Epithelial cell of prostate (primary cell): ENCODE measurements around the gene DPY19L2.
"Not testable (repeated sequence)": the region's sequence is repeated elsewhere in the genome, so short reads cannot be mapped to it uniquely, and the experiment has no call there.

Experiments
- DNase-seq: peaks from one replicate; pipeline ENCODE4 v3.0.0-alpha.2; 2011; ENCODE audit warnings: low read depth, low spot score
- H3K27ac ChIP-seq: fragments of 450-650 bp; 2 replicates; pipeline ENCODE4 v1.5.1; 2017; ENCODE audit warnings: mild to moderate bottlenecking

DPY19L2 gene

DNA sequence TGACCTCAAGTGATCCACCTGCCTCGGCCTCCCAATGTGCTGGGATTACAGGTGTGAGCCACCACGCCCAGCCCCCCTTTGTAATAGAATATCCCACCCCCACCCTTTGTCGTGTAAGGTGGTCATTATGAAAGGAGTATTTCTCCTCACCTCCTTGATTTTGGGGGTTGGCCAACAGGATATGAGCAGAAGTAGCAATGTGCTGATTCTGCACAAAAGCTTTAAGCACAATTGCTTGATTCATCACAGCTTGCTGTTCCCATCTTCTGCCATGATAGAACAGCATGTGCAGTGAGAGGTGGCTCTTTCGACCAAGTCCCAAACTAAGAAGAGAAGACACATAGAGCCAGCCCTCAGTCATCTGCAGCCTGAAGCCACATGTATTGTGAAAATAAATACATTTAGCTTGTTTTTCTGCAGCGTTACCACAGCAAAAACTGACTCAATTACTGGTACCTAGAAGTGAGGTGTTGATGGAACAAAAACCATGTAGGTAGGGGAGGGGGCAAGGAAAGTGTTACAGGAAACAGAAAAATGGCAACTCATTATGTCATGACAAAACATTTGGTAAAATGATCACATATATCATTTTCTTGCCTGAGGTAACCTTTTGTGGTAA is 122.9 kb downstream of the DPY19L2 start:
- DNase-seq, H3K27ac ChIP-seq: not testable (repeated sequence)

DNA sequence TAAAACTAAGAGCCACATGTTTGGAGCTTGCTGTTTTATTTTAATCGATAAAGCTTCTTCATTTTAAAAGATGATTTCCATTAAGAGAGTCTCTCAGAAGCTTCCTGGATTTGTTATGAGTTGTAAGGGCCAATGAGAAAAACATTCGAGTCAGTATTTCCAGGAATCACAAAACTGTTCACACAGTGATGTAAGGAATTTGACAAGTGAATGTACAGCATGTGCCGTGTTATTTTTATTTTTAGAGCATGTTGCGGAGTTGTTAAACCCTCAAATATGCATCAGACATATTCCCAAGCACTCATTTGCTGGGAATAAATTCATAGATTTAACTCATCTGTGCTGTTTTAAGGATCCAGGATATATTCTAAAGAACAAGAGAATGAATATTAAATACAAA is 129.6 kb downstream of the DPY19L2 start:
- DNase-seq, H3K27ac ChIP-seq: not testable (repeated sequence)

DNA sequence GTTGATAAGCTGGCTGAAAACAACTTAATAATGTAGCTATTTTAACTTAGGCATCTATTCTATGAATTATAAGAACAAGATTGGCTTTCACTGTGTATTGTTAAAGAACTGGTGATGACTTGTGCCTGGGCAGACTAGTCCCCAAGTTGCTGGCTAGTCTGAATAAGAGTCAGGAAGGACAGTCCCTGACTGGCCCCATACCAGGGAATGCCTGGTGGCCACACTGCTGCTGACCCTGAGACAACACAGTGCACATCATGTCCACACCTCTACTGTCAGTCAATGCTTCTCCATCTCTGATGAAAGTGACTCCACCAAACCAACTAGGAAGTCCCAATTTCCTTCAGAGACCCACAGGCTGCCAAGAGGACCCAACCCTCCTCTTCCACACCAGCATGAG is 130.5 kb downstream of the DPY19L2 start:
- not testable (repeated sequence) for H3K27ac ChIP-seq, DNase-seq

DNA sequence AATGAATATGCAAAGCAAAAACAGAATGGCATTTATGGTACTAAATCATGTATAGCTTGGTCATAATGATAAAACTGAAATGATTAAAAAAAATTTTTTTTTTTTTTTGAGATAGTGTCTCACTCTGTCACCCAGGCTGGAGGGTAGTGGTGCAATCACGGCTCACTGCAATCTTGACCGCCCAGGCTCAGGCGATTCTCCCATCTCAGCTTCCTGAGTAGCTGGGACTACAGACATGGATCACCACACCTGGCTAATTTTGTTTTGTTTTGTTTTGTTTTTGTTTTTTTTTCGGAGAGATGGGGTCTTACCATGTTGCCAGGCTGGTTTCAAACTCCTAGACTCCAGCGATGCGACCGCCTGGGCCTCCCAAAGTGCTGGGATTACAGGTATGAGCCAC is 138.7 kb downstream of the DPY19L2 start:
- not testable (repeated sequence) for H3K27ac ChIP-seq, DNase-seq

DNA sequence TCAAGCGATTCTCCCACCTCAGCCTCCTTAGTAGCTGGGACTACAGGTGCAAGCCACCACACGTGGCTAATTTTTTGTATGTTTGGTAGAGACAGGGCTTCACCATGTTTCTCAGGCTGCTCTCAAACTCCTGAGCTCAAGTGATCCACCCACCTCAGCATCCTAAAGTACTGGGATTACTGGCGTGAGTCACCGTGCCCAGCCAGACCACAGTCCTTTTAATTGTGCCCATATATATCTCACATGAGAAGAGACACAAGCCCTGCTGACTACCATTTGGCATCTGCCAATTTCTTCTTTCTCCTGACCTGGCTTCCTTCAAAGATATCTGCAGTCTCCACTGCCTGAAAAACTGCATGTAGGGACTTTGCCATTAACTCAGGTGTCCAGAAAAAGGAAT is 142.5 kb downstream of the DPY19L2 start:
- no peak for DNase-seq
- H3K27ac ChIP-seq: no peak overlapping the region

DNA sequence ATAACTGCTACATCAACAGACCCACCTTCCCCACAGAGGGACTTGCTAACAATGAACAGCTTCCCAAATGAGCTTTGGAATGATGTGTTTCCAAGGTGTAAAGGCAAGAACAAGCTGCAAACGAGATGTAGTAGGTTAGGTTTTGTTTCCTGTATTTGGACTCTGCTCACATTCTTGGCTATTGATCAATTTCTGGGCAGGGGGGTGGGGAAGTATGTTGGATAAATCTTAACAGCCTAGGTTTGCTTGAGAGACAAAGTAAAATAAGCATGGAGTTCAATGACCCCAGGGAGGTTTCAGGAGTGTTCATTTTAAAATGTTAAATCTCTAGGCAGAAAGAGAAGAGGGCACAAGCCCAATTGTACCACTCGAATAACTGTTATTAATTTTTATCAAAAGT is 146.6 kb downstream of the DPY19L2 start:
- no peak overlapping the region for H3K27ac ChIP-seq
- no peak for DNase-seq
